ENCODE data around the gene ZSWIM9.
A peak's percentile ranks its signal among the peaks of the same experiment; 100 is the strongest.
"Not testable (repeated sequence)": the region's sequence is repeated elsewhere in the genome, so short reads cannot be mapped to it uniquely, and the experiment has no call there.

The ZSWIM9 gene

DNA sequence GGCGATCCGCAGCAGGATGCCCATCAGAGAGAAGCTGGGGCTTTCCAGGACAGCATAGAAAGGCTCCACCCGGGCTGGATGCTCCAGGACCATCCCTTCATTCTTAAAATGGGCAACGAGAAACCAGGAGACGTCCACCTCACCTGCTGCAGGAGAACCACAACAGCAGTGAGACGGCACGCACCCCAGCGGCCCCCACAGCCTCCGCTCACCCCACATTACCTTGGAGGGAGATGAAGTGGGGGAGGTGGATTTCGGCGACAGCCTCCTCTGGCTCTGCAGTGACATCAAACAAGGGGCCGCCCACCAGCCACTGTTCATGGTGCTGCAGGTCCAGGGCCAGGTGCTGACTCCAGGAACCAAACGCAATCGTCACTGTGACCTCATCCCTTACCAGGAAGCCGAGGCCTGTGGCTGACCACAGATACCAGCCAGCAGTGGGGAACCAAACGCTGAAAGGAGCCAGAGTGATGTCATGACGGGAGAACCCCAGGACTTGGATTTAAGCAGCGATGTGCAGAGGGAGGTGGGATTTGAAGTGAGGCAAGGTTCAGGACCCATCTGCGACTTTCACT is 60.2 kb downstream of the ZSWIM9 start:
- TF ChIP-seq POLR2AphosphoS5 (IDR thresholded peaks at IDR 0.05; ENCODE audit: low read depth, low read length) (no peak), TAF1 (IDR thresholded peaks at IDR 0.05; ENCODE audit: borderline replicate concordance, low read depth, low read length) (no peak), POLR2A (IDR thresholded peaks at IDR 0.05; ENCODE audit: low read depth, low read length) (no peak)
- FAIRE-seq (no peak), DNase-seq (ENCODE audit: insufficient read length) (no peak)

DNA sequence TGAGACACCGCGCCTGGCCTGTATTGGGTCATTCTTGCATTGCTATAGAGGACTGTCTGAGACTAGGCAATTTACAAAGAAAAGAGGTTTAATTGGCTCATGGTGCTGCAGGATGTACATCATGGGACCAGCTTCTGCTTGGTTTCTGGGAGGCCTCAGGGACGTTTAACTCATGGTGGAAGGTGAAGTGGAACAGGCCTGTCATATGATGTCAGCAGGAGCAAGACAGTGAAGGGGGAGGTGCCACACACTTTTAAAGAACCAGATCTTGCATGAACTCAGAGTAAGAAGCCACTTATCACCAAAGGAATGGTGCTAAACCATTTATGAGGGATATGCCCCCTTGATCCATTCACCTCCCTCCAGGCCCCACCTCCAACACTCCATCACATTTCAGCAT is 66.6 kb downstream of the ZSWIM9 start:
- DNase-seq (ENCODE audit: insufficient read length) (no peak), FAIRE-seq (no peak)
- TF ChIP-seq POLR2A (IDR thresholded peaks at IDR 0.05; ENCODE audit: low read depth, low read length) (no peak), TAF1 (IDR thresholded peaks at IDR 0.05; ENCODE audit: borderline replicate concordance, low read depth, low read length) (no peak), POLR2AphosphoS5 (IDR thresholded peaks at IDR 0.05; ENCODE audit: low read depth, low read length) (no peak)

DNA sequence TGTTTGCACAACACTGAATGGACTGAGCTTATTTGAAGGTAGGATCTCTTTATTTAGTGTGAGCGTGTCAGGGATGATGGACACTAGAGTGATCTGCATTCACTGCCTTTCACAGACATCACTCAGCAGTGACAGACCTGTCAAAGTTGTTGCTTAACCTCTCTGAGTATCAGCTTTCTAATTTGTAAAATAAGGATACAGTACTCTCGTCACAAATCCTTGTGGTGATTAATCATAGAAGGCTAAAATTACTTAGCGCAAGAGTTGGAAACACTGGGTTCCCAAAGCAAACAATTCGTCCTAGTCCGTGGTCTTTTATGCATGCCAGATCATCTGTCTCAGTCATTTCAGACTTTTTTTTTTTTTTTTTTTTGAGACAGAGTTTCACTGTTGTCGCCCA is 68.6 kb downstream of the ZSWIM9 start:
- no peak for TF ChIP-seq TAF1 (IDR thresholded peaks at IDR 0.05; ENCODE audit: borderline replicate concordance, low read depth, low read length)
- TF ChIP-seq POLR2A (IDR thresholded peaks at IDR 0.05; ENCODE audit: low read depth, low read length), result no peak
- no peak for TF ChIP-seq POLR2AphosphoS5 (IDR thresholded peaks at IDR 0.05; ENCODE audit: low read depth, low read length)
- FAIRE-seq, result no peak
- no peak for DNase-seq (ENCODE audit: insufficient read length)

DNA sequence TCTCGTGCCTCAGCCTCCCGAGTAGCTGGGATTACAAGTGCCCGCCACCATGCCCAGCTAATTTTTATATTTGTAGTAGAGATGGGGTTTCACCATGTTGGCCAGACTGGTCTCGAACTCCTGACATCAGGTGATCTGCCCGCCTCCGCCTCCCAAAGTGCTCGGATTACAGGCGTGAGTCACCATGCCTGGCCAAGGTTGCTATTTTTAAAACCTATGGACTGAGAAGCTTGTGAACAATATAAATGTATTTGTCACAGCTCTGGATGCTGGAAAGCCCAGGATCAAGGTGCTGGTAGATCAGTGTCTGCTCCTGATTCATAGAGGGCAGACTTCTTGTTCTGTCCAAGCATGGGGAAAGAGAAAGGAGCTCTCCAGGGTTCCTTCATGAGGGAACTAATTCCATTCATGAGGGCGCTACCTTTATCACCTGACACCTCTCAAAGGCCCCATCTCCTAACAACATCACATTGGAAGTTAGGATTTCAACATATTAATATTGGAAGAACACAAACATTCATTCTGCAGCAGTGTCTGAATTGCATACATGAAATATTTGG is 69.2 kb downstream of the ZSWIM9 start:
- DNase-seq (ENCODE audit: insufficient read length) (no peak), FAIRE-seq (no peak)
- TF ChIP-seq POLR2AphosphoS5 (IDR thresholded peaks at IDR 0.05; ENCODE audit: low read depth, low read length), result no peak
- no peak for TF ChIP-seq POLR2A (IDR thresholded peaks at IDR 0.05; ENCODE audit: low read depth, low read length)
- no peak for TF ChIP-seq TAF1 (IDR thresholded peaks at IDR 0.05; ENCODE audit: borderline replicate concordance, low read depth, low read length)

DNA sequence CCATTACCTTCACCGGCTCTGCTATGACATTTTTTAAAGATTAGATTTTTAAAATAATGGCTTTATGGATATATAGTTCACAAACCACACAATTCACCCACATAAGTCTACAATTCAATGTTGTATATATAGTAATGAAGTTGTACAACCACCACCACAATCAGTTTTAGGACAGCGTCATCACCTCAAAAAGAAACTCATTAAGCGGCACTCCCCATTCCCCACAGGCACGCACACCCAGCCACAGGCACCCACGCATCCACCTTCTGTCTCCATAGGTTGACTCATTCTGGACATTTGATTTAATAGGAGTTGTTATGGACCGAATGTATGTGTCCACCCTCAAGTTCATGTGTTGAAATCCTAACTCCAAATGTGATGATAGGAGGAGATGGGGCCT is 71.3 kb downstream of the ZSWIM9 start:
- not testable (repeated sequence) for FAIRE-seq; DNase-seq (ENCODE audit: insufficient read length)

DNA sequence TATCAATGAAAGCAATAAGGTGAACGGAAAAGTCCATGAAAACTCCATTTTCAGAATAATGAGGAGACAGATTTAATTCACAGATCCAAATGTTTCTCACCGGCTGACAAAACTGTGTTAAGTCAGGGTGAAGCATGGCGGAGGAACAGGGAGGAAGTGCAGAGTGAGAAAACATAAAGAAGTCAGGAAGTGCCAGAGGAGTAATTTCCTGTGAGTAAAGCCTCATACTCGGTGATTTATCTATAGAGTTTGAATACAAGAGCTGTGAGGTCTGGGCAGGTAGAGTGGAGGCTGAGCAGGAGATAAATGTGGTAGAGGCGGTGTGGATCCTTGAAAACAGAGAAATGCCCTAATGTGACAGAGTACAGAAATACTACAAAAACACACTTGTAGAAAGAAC is 73.8 kb downstream of the ZSWIM9 start:
- TF ChIP-seq TAF1 (IDR thresholded peaks at IDR 0.05; ENCODE audit: borderline replicate concordance, low read depth, low read length) (no peak), POLR2A (IDR thresholded peaks at IDR 0.05; ENCODE audit: low read depth, low read length) (no peak), POLR2AphosphoS5 (IDR thresholded peaks at IDR 0.05; ENCODE audit: low read depth, low read length) (no peak)
- FAIRE-seq (peak; percentile 85), DNase-seq (ENCODE audit: insufficient read length) (no peak)

DNA sequence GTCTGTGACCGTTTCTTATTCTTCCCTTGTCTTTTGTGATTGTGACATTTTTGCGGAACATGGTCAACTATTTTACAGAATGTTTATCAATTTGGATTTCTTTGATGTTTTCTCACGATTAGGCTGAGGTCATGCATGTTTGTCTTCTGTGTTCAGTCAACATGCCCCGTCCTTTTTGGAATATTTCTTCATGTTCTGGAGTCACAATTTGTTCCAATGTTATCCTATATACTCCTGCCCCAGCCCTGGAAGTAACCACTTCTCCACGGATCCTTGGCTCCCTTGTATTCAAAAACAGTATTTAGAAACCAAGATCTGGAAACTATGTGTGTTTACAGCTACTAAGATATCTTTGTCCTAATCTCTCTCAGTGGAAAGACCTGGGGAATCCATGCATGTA is 75.6 kb downstream of the ZSWIM9 start:
- DNase-seq (ENCODE audit: insufficient read length) (no peak), FAIRE-seq (peak; percentile 36)
- no peak for TF ChIP-seq POLR2A (IDR thresholded peaks at IDR 0.05; ENCODE audit: low read depth, low read length)
- no peak for TF ChIP-seq POLR2AphosphoS5 (IDR thresholded peaks at IDR 0.05; ENCODE audit: low read depth, low read length)
- no peak for TF ChIP-seq TAF1 (IDR thresholded peaks at IDR 0.05; ENCODE audit: borderline replicate concordance, low read depth, low read length)

DNA sequence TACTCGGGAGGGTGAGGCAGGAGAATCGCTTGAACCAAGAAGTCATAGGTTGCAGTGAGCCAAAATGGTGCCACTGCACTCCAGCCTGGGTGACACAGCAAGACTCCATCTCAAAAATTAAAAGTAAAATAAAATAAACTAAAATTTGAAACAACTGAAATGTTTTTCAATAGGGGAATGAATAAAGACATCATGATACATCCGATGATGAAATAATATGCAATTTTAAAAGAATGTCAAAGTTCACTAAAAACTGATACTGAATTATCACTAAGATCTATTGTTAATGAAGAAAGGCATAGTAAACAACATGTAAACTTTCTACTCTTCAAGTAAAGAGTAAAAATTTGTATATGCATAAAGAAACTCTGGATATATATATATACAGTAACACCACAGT is 76.7 kb downstream of the ZSWIM9 start:
- no peak for DNase-seq (ENCODE audit: insufficient read length)
- no peak for FAIRE-seq
- no peak for TF ChIP-seq POLR2A (IDR thresholded peaks at IDR 0.05; ENCODE audit: low read depth, low read length)
- TF ChIP-seq POLR2AphosphoS5 (IDR thresholded peaks at IDR 0.05; ENCODE audit: low read depth, low read length), result no peak
- TF ChIP-seq TAF1 (IDR thresholded peaks at IDR 0.05; ENCODE audit: borderline replicate concordance, low read depth, low read length), result no peak
